Breast epithelium (tissue), 4 donors: Measurements from ENCODE around the gene ATP13A3. TPM values are rescaled to one million over a fixed set of nuclear protein-coding genes. Genes with fewer than 3 reads are reported as not detected.

Experiments used
- DNase-seq, 2 donors: peaks; one replicate each; pipeline ENCODE4 v3.0.0-alpha.2; 2019; ENCODE audit warnings: low spot score in 2 of 2
- H3K27ac ChIP-seq, 2 donors: fragments of 200-600 bp; sonication (generic) in 1 of 2; one replicate each; pipeline ENCODE4 v1.5.1; 2016 to 2019; ENCODE audit warnings: mild to moderate bottlenecking in 1 of 2
- H3K27me3 ChIP-seq, 2 donors: fragments of 200-600 bp; sonication (generic) in 1 of 2; one replicate each; pipeline versions ENCODE4 v1.5.1 to v1.6.0; 2017 to 2019; ENCODE audit warnings: control low read depth in 1 of 2, mild to moderate bottlenecking in 1 of 2
- H3K36me3 ChIP-seq: fragments of 200-600 bp; one replicate; pipeline ENCODE4 v1.5.1; 2019
- H3K4me1 ChIP-seq, 2 donors: fragments of 200-600 bp; sonication (generic); one replicate each; pipeline ENCODE4 v1.5.1; 2016 to 2019; ENCODE audit warnings: control low read depth in 1 of 2
- H3K4me3 ChIP-seq, 3 donors: fragments of 200-600 bp; sonication (generic); 1 replicate in 2 of 3; 2 replicates in 1 of 3; pipeline ENCODE4 v1.5.1; 2016 to 2019; ENCODE audit warnings: mild to moderate bottlenecking in 3 of 3, moderate library complexity in 2 of 3
- H3K9me3 ChIP-seq, 2 donors: fragments of 200-600 bp; sonication (generic) in 1 of 2; one replicate each; pipeline ENCODE4 v1.5.1; 2016 to 2019; ENCODE audit warnings: control low read depth in 1 of 2
- CTCF ChIP-seq, 3 donors: fragments of 450-650 bp; IDR thresholded peaks; one replicate each; pipeline ENCODE4 v1.5.1; 2016 to 2017; ENCODE audit warnings: antibody characterized with exemption in 3 of 3, mild to moderate bottlenecking in 3 of 3, moderate library complexity in 3 of 3
- POLR2A ChIP-seq: fragments of 450-650 bp; IDR thresholded peaks from one replicate; pipeline ENCODE4 v1.6.1; 2016; ENCODE audit warnings: antibody characterized with exemption, mild to moderate bottlenecking, moderate library complexity
- POLR2AphosphoS5 ChIP-seq, 3 donors: sonication (generic); formaldehyde crosslinking; IDR thresholded peaks; one replicate each; pipeline ENCODE4 v1.6.1; 2017; ENCODE audit warnings: antibody characterized with exemption in 3 of 3
- intact Hi-C: fragments of 100-400 bp; cut with DNase I; formaldehyde crosslinking; loops from one replicate; pipeline ENCODE4 v1.15.1; 2023; ENCODE audit warnings: low total_unique reads
- total RNA-seq, 3 donors: library from RNA; depleted of rRNA; stranded (reverse); fragments of >200 nt; gene quantifications; one replicate each; pipeline ENCODE4 v1.1.0, GENCODE V29; 2016

Gene ATP13A3
- total RNA-seq, 3 donors from 2014 or later = 132 to 170 (median 142) TPM

DNA sequence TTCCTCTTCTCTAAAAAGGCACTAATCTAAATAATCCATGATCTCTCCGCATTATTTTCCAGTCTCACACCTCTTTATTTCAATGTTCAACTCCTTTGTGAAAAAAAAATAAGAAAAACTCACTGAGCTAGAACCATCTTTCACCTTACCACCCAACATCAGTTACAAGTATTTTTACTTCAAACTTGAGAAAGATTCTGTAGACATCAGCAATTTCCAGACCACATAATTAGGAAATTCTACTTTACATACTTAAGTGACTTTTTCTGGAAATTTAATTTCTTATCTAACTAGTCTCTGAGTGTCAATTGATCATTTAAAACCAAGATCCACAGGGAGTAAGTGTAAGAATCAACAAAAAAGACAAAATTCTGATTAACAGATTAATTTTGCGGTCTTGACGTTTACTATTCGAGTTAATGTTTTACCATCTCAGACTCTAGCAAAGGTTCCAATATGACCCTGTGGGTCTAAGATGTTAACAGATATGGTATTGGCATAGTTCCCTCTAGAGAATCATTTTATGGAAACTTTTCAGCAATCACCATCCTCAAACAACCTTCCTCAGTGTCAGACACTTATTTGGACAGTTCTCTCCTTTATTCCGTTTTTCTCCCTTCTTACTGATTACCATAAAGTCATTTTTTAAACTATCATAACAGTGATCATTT lies 5.1 kb downstream of the ATP13A3 start:
- no peak for DNase-seq
- H3K36me3 ChIP-seq = no peaks in the 10 kb centered on the region
- H3K4me1 ChIP-seq = no peaks in the 10 kb centered on the region
- no peak overlapping the region for H3K4me3 ChIP-seq
- H3K9me3 ChIP-seq = no peaks in the 10 kb centered on the region
- TF ChIP-seq POLR2AphosphoS5 (IDR thresholded peaks at IDR 0.05) = no peak
- TF ChIP-seq POLR2A = no peak
- TF ChIP-seq CTCF (IDR thresholded peaks at IDR 0.05) = no peak
- intact Hi-C loops = no loop called here
- H3K27me3 ChIP-seq = no peaks in the 10 kb centered on the region
- no peak overlapping the region for H3K27ac ChIP-seq

DNA sequence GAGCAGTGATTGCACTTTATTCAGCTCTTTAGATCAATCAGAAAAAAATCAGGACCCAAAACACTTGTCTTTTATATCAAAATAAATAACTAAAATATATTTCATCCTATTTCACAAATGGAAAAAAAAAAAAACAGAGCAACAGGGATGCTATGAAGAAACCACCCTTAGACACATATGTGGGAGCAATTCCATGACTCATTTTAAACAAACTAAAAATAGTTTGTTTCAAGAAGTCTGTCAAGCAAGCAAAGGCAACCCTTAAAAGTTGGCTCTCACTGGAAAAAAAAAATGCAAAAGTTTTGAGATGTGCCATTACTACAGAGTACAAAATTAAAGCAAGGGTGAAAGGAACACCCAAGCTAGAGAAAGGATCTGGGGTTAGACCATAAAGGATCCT lies 5.7 kb downstream of the ATP13A3 start:
- H3K36me3 ChIP-seq = no peaks in the 10 kb centered on the region
- no peak overlapping the region for H3K4me3 ChIP-seq
- H3K27ac ChIP-seq = no peak overlapping the region
- intact Hi-C loops = no loop called here
- no peaks in the 10 kb centered on the region for H3K4me1 ChIP-seq
- no peak for TF ChIP-seq POLR2AphosphoS5 (IDR thresholded peaks at IDR 0.05)
- TF ChIP-seq POLR2A = no peak
- TF ChIP-seq CTCF (IDR thresholded peaks at IDR 0.05) = no peak
- H3K9me3 ChIP-seq = no peaks in the 10 kb centered on the region
- no peaks in the 10 kb centered on the region for H3K27me3 ChIP-seq
- no peak for DNase-seq

DNA sequence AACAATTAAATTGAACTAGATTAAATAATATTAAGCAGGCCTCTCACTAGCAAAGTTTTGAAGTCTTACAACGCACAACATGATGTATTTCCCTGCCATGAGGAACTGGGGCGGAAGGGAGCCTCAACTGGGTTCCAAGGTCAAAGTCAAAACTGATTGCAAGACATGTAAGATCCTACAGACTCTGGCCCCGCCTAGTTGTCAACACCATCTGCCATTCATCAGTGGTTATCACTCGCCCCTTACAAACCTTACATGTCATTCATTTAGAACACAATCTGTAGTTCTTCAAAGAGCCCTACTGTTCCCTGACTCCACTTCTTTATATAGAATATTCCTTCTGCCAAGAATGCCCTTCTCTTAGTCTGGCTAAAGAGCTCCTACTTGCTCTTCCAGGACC lies 10.0 kb downstream of the ATP13A3 start:
- intact Hi-C loops = no loop called here

DNA sequence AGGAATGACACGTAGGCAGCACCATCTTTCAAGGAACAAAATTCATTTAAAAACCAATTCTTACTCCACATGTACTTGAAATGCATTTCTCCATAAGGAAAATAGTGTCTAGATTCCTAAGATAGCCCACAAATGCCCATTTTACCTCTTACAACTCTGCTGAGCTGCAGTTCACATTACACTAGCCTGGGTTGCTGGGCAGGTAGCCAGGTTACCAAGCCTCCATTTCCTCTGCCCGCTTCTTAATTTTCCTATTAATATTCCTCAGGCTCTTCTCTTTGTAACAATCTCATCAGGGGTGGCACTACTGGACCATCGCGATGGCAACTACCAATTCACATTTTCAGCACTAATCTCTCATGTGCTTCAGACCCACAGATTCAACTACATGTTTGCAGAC lies 10.8 kb downstream of the ATP13A3 start:
- no peak for DNase-seq
- TF ChIP-seq CTCF (IDR thresholded peaks at IDR 0.05) (no peak), POLR2A (no peak), POLR2AphosphoS5 (IDR thresholded peaks at IDR 0.05) (no peak)
- no peaks in the 10 kb centered on the region for H3K36me3 ChIP-seq
- intact Hi-C loops = no loop called here
- no peaks in the 10 kb centered on the region for H3K9me3 ChIP-seq
- H3K4me1 ChIP-seq = no peaks in the 10 kb centered on the region
- no peak overlapping the region for H3K4me3 ChIP-seq
- no peaks in the 10 kb centered on the region for H3K27me3 ChIP-seq
- H3K27ac ChIP-seq = no peak overlapping the region

More for the DNA sequence above, 10.0 kb downstream of the ATP13A3 start:
- no peak overlapping the region for H3K27ac ChIP-seq
- no peak overlapping the region for H3K4me3 ChIP-seq
- H3K27me3 ChIP-seq = no peaks in the 10 kb centered on the region
- no peak for DNase-seq
- H3K36me3 ChIP-seq = no peaks in the 10 kb centered on the region
- H3K9me3 ChIP-seq = no peaks in the 10 kb centered on the region
- H3K4me1 ChIP-seq = no peaks in the 10 kb centered on the region
- TF ChIP-seq POLR2A = no peak
- no peak for TF ChIP-seq POLR2AphosphoS5 (IDR thresholded peaks at IDR 0.05)
- no peak for TF ChIP-seq CTCF (IDR thresholded peaks at IDR 0.05)

DNA sequence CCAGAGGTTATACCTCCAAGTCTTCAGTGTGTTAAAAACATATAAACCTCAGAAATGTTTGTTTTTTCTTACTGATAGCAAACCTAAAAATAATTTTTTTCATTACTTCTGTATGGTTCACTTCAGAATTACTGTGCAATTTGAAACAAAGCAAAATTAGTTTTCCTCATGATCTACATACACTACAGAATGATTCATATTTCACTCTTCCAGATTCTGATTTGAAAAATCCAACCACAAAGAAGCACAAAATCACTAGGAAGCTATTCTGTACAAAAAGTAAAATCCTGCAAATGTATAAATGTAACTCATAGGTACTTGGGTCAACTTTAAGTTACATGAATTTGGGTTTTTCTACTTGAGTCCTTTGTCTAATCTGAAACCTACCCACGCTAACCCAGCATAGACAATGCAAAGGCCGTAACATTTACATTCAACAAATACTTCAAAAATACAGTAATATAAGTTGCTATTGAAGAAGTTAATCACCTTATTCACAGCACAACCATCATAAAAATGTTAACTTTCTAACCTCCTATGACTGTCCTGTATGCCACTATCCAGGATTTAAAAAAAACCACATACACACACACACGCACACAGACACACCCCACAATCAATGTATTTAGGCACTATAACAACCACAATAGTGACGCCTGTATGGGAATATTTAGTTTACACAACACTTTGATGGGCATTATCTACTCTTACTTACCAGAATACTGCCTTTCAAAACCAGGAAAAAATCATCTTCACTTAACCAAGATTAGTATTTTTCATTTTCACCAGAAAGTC lies 11.5 kb downstream of the ATP13A3 start:
- TF ChIP-seq CTCF (IDR thresholded peaks at IDR 0.05) = no peak
- TF ChIP-seq POLR2A = no peak
- TF ChIP-seq POLR2AphosphoS5 (IDR thresholded peaks at IDR 0.05) = no peak

More for the DNA sequence above, 11.5 kb downstream of the ATP13A3 start:
- H3K36me3 ChIP-seq = no peaks in the 10 kb centered on the region
- intact Hi-C loops = no loop called here
- H3K4me3 ChIP-seq = no peak overlapping the region
- no peaks in the 10 kb centered on the region for H3K4me1 ChIP-seq
- DNase-seq = no peak
- no peaks in the 10 kb centered on the region for H3K9me3 ChIP-seq
- no peaks in the 10 kb centered on the region for H3K27me3 ChIP-seq
- H3K27ac ChIP-seq = no peak overlapping the region
